Activated naive CD8-positive, alpha-beta T cell treated with anti-CD3 and anti-CD28 coated beads, Interleukin-2, amount 50 U/mL, for 16 hours (primary cell): Measurements from ENCODE around the gene MTREX.
"Not testable (repeated sequence)": the region's sequence is repeated elsewhere in the genome, so short reads cannot be mapped to it uniquely, and the experiment has no call there.

Source experiments
- DNase-seq: peaks from one replicate; pipeline ENCODE4 v3.0.0-alpha.2; 2020; ENCODE audit warnings: low read depth, low spot score

MTREX gene

GRCh38 chr5:55307383-55308253 lies at the start of gene MTREX, which contains the start of gene DHX29:
TSS of gene MTREX (plus strand) at chr5:55307989. CDS start at chr5:55308014, 25 bp downstream.
TSS of gene DHX29 (minus strand) at chr5:55307694. CDS start at chr5:55307573, 121 bp downstream.
- peak; percentile 75 for DNase-seq

GRCh38 chr5:55258339-55258738 lies 49.5 kb upstream of the MTREX start:
- no peak for DNase-seq

- DNase-seq = no peak
Measured at GRCh38 chr5:55276771-55277170, 31.0 kb upstream of the MTREX start.

DNA sequence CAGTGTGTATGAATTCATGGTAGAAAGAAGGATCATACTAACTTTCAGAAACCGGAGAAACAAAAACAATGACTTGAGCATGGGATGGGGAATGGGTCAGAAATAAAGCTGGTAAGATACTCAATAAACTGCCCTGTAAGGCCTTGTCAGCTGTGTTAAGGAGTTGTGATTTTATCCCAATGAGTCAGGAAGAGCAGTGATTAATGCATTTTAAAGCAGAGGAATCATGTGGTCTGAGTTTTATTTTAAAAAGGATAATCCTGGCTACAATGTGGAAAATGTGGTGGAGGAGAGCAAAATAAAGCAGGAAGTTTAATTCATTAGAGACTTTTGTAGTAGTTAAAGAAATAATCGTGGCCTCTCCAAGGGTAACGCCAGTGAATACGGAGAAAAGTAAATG lies 29.0 kb upstream of the MTREX start:
- DNase-seq = no peak

DNA sequence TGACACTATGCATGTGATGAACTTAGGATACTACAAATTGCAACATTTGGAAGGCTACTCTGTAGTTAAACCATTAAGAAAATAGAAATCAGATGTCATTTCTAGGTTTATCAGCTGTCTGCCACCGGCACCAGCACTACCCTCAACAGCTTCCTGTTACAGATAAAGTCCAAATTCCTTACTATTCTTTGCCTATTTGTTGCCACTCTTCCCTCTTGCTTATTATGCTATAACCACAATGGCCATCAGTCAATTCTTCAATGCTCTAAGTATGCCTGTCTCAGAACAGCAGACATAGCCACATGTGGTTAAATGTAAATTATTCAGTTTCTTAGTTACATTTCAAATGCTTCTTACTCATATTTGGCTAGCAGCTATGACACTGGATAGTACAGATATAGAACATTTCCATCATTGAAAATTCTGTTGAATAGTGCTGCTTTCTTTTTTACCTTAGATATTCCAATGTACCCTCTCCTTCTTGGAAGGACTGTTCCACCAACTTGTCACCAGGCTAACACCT lies 21.3 kb upstream of the MTREX start:
- DNase-seq = no peak

GRCh38 chr5:55289808-55290207 lies 18.0 kb upstream of the MTREX start:
- no peak for DNase-seq

- no peak for DNase-seq
Measured at GRCh38 chr5:55290991-55291390, 16.8 kb upstream of the MTREX start.

DNA sequence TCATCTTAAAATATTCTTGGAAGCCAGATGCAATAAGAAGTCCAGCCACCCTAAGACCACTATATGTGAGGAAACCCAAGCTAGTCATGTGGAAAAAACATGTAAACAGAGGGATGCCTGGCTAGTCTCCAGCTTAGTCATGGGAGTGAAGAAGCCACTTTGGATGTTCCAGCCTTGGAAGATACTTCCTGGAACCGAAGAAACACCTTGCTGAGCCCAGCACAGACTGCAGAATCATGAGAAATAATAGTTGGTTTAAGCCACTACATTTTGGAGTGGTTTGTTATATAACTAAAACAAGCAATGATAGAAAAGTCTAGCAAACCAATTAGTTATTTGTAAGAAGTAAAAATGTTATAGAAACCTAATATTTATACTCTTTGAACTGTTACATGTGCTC lies 12.9 kb upstream of the MTREX start:
- no peak for DNase-seq

- DNase-seq = no peak
Measured at GRCh38 chr5:55300890-55301289, 6.9 kb upstream of the MTREX start.

GRCh38 chr5:55303238-55303690 lies 4.5 kb upstream of the MTREX start:
- DNase-seq = no peak

GRCh38 chr5:55304584-55304983 lies 3.2 kb upstream of the MTREX start:
- DNase-seq = no peak

DNA sequence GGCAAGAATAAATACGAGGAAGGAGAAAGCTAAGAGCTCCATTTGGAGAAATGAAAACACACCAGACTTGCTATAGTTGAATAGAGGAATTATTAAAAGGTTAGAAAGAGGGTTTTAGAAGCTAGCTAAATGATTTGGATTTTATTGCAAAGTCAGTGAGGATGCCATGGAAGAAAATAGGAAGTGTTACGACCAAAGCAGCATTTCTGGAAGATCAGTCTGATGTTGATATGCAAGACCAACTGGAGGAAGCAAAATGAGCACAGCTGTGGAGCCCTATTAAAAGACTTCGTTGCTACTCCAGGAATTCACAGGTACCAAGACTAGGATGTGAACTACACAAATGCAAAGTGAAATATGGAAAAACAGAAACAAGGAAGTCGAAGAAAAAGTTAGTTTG lies 2.4 kb upstream of the MTREX start:
- DNase-seq = no peak

DNA sequence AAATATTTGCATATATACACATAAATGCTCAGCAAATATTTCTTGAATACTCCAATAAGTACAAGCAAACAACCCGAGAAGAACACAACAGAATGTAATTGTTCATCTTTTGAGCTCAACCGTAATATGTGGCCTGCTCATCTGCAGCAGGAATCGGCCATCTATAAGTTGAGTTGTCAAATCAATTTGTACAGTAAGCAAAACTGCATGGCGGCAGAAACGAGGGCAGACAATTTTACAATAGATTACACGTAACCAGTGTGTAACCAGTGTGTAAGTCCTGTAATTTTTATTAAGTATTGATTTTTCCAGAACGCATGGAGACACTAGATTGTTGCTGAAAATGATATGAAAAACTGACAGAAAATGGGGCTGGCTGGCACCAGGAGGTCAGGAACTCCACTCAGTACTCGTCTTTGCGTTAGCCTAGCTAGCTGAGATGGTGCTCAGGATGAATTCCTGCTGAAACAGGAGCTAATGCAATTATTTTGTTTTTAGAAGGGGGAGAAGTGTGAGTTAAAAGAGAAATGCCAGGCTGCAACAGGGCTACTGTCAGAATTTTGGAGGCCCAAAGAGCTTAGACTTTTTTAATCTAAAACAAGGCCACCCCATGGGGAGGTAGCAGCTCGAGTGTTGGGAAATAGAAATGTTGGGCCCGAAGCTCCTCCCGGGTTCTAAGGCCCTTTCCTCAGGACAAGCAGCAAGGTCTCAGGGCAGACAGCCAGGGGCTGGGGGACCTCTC lies 977 bp upstream of the MTREX start:
- no peak for DNase-seq

- DNase-seq = no peak
Measured at GRCh38 chr5:55308254-55308836, 556 bp downstream of the MTREX start.

GRCh38 chr5:55313870-55314617 lies 6.3 kb downstream of the MTREX start:
- DNase-seq = no peak

DNA sequence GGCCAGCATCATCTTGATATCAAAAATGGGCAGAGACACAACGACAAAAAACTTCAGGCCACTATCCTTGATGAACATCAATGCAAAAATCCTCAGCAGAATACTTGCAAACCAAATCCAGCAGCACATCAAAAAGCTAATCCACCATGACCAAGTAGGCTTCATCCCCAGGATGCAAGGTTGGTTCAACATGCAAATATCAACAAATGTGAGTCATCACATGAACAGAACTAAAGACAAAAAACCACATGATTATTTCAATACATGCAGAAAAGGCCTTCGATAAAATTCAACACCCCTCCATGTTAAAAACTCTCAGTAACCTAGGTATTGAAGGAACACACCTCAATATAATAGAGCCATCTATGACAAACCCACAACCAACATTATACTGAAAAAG lies 8.5 kb downstream of the MTREX start:
- no peak for DNase-seq

DNA sequence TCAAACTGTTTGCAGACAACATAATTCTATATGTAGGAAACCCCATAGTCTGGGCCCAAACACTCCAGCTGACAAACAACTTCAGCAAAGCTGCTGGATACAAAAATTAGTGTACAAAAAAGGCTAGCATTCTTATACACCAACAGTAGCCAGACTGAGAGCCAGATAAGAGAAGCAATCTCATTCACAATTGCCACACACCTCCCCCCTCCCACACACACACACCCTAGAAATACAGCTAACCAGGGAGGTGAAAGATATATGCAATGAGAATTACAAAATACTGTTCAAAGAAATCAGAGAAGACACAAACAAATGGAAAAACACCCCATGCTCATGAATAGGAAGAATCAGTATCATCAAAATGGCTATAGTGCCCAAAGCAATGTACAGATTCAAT lies 9.0 kb downstream of the MTREX start:
- no peak for DNase-seq

GRCh38 chr5:55318237-55318636 lies 10.4 kb downstream of the MTREX start:
- DNase-seq = not testable (repeated sequence)

DNA sequence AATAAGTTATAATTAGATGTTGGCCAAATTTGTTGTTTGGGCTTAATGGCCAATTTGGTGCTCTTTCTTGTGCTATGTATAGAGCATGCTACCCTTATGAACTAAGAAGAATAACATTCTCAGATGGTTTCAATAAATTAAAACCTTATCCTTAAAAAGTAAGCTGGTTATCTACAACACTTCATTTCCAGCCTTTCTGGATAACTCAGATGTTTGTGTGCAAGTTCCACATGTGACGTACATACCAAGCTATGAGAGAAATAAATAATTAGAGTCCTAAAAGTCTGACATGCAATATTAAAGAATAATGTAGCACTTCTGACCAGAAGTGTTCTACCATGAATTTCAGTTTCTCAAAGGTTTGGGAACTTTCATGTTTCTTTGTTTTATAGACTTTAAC lies 11.7 kb downstream of the MTREX start:
- no peak for DNase-seq

DNA sequence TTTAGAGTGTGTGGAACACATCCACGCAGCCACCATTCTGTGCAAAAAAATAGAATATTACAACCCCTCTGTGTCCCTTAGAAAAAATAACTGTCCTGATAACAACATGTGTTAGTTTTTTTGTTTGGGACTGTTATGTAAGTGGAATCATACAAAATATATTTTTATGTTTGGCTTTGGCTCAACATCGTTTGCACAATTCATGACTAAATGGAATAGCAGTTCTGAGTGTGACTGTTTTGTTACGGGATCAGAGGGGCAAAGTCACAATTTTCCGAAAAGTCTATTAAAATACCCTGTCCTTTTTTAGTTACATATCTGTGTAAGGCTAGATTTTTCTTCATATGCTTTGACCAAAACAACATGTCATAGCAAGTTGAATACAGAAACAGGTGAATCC lies 12.8 kb downstream of the MTREX start:
- DNase-seq = no peak

GRCh38 chr5:55324006-55324405 lies 16.2 kb downstream of the MTREX start:
- DNase-seq = no peak
